GM10266 (cell line): ENCODE results near the gene HMGB3.
"Not testable (repeated sequence)": the region's sequence is repeated elsewhere in the genome, so short reads cannot be mapped to it uniquely, and the experiment has no call there.

ENCODE experiments used
- DNase-seq: peaks from one replicate; pipeline ENCODE4 v3.0.0; 2012; ENCODE audit errors: extremely low spot score
- TF ChIP-seq, protein P1 (sequence below): IDR thresholded peaks from 2 replicates; pipeline ENCODE4 v1.5.1; 2012; ENCODE audit warnings: mild to moderate bottlenecking, low read depth; ENCODE audit not compliant: control insufficient read depth, insufficient read depth; ENCODE audit errors: missing control alignments

The HMGB3 gene

DNA sequence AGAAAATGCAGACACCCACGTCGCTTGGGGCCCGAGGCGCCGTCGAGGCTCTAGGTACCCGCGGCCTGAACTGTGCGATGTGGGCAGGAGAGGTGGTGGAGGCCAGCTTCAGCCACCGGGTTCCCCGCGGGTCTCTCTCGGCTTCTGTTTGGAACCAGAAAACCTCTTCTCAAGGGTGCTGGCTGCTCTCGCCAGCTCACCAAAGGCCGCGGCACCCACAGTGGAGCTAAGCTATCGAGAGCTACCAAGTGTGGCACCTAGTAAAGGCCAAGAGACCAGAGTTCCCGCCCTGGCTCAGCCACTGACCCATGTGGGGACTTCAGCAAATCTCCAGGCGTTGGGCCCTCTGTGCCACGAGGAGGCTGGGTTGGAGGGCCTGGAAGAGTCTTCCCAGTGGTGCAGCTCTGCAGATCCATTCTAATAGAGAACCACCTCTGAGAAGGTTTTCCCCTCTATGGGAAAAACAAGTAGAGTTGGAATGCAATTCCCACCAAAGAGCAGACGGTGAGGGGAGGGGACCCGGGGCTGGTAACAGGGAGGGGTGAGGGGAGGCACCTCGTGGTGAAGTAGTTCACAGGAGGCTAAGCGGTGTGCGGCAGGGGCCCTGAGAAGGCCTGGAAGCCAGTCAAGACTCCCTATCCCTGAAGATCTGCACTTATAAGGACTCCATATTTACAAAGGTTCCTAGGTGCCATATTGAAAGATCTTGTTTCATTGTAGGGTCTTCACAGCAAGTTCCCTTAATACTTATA is 5.5 kb upstream of the HMGB3 start:
- no peak for DNase-seq

DNA sequence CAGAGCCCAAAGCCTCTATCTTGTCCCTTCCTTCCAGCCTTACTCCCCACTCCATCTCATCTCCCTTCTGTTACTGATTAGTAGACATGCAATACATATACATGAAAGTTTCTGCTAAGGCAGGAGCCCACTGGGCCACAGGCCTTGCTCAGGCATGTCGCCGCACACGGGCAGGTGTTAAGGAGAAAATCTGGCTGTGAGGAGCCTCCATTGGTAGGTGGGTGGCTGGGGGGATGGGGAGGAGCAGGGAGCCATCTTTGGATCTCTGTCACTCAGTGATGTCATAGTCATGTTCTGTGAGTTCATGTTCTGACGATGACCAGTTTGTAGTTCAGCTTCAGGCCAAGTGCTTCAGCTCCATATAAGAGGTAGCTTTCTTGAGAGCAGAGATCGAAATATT is 2.9 kb upstream of the HMGB3 start:
- TF ChIP-seq, protein P1, sequence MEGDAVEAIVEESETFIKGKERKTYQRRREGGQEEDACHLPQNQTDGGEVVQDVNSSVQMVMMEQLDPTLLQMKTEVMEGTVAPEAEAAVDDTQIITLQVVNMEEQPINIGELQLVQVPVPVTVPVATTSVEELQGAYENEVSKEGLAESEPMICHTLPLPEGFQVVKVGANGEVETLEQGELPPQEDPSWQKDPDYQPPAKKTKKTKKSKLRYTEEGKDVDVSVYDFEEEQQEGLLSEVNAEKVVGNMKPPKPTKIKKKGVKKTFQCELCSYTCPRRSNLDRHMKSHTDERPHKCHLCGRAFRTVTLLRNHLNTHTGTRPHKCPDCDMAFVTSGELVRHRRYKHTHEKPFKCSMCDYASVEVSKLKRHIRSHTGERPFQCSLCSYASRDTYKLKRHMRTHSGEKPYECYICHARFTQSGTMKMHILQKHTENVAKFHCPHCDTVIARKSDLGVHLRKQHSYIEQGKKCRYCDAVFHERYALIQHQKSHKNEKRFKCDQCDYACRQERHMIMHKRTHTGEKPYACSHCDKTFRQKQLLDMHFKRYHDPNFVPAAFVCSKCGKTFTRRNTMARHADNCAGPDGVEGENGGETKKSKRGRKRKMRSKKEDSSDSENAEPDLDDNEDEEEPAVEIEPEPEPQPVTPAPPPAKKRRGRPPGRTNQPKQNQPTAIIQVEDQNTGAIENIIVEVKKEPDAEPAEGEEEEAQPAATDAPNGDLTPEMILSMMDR: no peak

More for the DNA sequence above, 5.5 kb upstream of the HMGB3 start:
- TF ChIP-seq, protein P1: no peak

DNA sequence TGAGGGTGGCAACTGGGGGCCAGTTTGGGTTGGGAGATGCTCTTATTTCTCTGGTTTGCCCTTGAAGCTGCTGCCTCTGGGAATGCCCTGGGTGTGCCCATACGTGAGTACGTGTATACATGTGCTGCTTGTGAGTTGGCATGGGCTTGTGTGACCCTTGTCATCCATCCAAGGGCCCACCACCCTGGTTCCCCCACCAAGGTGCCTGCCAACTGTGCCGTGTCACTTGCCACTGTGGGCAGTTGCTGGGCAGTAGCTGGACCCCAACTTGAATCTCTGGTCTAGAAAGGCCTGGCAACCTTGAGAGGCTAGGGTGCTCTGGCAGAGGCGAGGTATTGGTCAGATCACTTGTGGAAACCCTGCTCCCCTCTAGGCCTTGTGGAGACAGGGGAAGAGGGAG is 2.4 kb upstream of the HMGB3 start:
- no peak for DNase-seq
- TF ChIP-seq, protein P1: no peak

More for the DNA sequence above, 2.9 kb upstream of the HMGB3 start:
- no peak for DNase-seq

DNA sequence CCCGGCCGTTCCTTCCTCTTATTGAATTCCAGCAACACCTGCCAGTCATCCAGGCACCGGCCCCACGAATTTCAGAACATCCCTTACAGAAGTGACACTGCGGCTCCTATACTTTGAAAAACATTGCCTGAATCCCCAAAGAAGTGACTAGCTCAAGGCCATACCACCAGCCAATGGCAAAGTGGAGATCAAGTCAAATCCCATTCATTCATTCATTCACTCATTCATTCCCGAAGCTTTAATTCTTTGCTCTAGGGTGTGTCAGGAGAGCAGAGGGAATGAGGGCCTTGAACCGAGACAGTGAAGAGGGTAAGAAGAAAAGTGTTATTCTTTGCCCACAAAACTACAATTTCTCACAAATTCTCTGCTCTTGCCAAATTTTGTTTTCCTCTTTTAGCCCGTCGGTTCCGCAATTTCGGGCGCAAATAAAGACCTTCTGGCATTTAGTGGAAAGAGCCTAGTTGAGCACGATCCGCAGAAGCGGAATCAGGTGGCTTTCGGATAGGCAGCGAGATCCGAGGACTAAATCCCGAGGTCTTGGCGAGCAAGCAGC is 824 bp upstream of the HMGB3 start:
- DNase-seq: no peak
- TF ChIP-seq, protein P1: no peak

DNA sequence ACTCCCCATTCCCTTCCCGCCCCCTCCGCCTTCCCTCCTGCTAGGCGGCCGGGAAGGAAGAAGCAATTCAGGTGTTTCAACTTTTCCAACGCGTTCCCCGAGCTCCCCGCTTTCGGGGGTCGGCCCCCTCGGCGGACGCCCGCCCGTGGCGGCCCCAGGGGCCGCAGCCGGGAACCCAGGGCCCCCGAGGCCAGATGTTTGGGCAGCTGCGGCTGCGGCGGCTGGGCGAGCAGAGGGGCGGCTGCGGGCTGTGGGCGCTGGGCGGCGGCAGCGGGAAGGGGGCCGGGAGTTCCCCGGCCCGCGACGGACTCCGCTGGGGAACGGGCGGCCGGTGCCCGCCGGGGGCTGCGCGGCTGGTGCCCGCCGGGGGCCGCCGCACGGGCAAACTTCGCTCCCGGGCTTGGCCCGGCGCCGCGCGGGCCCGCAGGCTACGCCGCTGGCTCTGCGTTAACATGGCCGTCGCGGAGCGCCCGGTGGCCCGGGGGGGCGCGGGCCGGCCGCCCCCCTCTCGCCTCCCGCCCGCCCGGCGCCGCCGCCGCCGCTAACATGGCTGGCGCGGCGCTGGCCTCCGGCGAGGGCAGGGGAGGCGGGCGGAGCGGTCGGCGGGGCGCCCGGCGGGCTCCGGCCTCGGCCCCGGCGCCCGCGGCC is 510 bp downstream of the HMGB3 start:
- no peak for DNase-seq
- TF ChIP-seq, protein P1: no peak

DNA sequence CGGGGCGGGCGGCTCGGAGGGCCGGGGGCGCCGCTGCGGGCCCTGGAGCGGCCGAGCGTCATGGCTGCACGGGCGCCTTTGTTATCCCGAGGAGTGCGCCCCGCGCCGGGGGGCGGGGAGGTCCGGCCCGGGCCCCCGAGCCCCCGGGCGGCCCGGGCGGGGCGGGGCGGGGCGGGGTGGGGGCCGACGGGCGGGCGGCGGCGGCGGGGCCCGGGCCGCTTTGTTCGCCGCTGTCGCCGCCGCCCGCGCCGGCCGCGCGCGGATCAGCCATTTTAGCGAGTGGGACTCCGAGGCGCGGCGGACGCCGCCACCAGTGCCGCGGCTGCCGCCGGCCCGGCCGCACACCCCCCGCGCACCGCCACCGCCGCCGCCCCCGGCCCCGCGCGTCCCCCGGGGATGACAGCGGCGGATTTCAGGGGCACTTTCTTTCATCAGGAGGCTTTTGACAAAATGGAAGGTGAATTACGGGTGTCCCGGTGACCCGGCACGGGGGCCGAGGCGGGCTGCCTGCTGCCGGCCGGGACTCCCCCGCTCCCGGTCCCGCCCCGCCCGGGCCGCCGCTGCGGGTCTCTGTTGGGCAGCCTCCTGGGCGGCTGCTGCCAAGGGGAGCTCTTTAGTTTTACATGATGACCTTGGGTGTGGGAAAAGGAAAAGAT is 1.2 kb downstream of the HMGB3 start:
- DNase-seq: peak; percentile 39
- TF ChIP-seq, protein P1: no peak

DNA sequence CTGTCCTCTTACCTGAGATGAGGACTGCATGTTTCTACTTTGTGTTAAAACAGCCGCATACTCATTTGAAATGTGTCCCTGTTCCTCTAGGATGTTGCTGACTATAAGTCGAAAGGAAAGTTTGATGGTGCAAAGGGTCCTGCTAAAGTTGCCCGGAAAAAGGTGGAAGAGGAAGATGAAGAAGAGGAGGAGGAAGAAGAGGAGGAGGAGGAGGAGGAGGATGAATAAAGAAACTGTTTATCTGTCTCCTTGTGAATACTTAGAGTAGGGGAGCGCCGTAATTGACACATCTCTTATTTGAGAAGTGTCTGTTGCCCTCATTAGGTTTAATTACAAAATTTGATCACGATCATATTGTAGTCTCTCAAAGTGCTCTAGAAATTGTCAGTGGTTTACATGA is 4.6 kb downstream of the HMGB3 start:
- not testable (repeated sequence) for DNase-seq
